ENCODE measurements around the gene DAAM2. TPM values are rescaled to one million over a fixed set of nuclear protein-coding genes. Genes with fewer than 3 reads are reported as not detected.

Gene DAAM2
- total RNA-seq, 2 experiments from 2014 or later: not detected

GRCh38 chr6:39822846-39823815 is 31.0 kb downstream of the DAAM2 start:
- H3K4me3 Mint-ChIP-seq: no peak overlapping the region
- H3K4me1 Mint-ChIP-seq (ENCODE audit: low read depth): no peaks in the 10 kb centered on the region
- H3K9me3 Mint-ChIP-seq (ENCODE audit: insufficient read depth): no peaks in the 10 kb centered on the region
- H3K36me3 Mint-ChIP-seq (ENCODE audit: low read depth): no peaks in the 10 kb centered on the region
- DNase-seq (no peak), ATAC-seq (no peak)
- no peaks in the 10 kb centered on the region for H3K27me3 Mint-ChIP-seq (ENCODE audit: low read depth)
- POLR2A ChIA-PET: no interaction called here
- CTCF ChIA-PET: interaction anchor here (1.0 kb wide), 1 partner anchor 42 kb away, joined by 3 read pairs; no protein-coding TSS in a partner anchor
- H3K27ac Mint-ChIP-seq: no peak overlapping the region

GRCh38 chr6:39824030-39824926 is 32.1 kb downstream of the DAAM2 start:
- H3K4me3 Mint-ChIP-seq: no peak overlapping the region
- POLR2A ChIA-PET: no interaction called here
- CTCF ChIA-PET: interaction anchor here (1.0 kb wide), 1 partner anchor 41 kb away, joined by 3 read pairs; no protein-coding TSS in a partner anchor
- no peaks in the 10 kb centered on the region for H3K36me3 Mint-ChIP-seq (ENCODE audit: low read depth)
- no peak overlapping the region for H3K27ac Mint-ChIP-seq
- H3K4me1 Mint-ChIP-seq (ENCODE audit: low read depth): no peaks in the 10 kb centered on the region
- DNase-seq (no peak), ATAC-seq (no peak)
- H3K27me3 Mint-ChIP-seq (ENCODE audit: low read depth): no peaks in the 10 kb centered on the region
- H3K9me3 Mint-ChIP-seq (ENCODE audit: insufficient read depth): no peaks in the 10 kb centered on the region

GRCh38 chr6:39829331-39829730 is 37.2 kb downstream of the DAAM2 start:
- CTCF ChIA-PET: no interaction called here
- Mint-ChIP-seq H3K4me3 (no peak overlapping the region), H3K36me3 (ENCODE audit: low read depth) (no peaks in the 10 kb centered on the region)

GRCh38 chr6:39830444-39830843 is 38.3 kb downstream of the DAAM2 start:
- no peaks in the 10 kb centered on the region for H3K36me3 Mint-ChIP-seq (ENCODE audit: low read depth)
- no peak overlapping the region for H3K27ac Mint-ChIP-seq
- ChIA-PET POLR2A (no interaction called here), CTCF (no interaction called here)
- H3K27me3 Mint-ChIP-seq (ENCODE audit: low read depth): no peaks in the 10 kb centered on the region
- H3K4me3 Mint-ChIP-seq: no peak overlapping the region
- no peaks in the 10 kb centered on the region for H3K9me3 Mint-ChIP-seq (ENCODE audit: insufficient read depth)
- H3K4me1 Mint-ChIP-seq (ENCODE audit: low read depth): no peaks in the 10 kb centered on the region
- DNase-seq (no peak), ATAC-seq (no peak)

More at GRCh38 chr6:39829331-39829730, 37.2 kb downstream of the DAAM2 start:
- no peaks in the 10 kb centered on the region for H3K27me3 Mint-ChIP-seq (ENCODE audit: low read depth)
- no peaks in the 10 kb centered on the region for H3K4me1 Mint-ChIP-seq (ENCODE audit: low read depth)
- no peaks in the 10 kb centered on the region for H3K9me3 Mint-ChIP-seq (ENCODE audit: insufficient read depth)
- no peak overlapping the region for H3K27ac Mint-ChIP-seq
- ATAC-seq (no peak), DNase-seq (no peak)
- POLR2A ChIA-PET: no interaction called here

GRCh38 chr6:39831701-39832100 is 39.5 kb downstream of the DAAM2 start:
- no peak overlapping the region for H3K27ac Mint-ChIP-seq
- no peaks in the 10 kb centered on the region for H3K36me3 Mint-ChIP-seq (ENCODE audit: low read depth)
- CTCF ChIA-PET: no interaction called here
- H3K27me3 Mint-ChIP-seq (ENCODE audit: low read depth): no peaks in the 10 kb centered on the region
- POLR2A ChIA-PET: no interaction called here
- DNase-seq: no peak
- H3K9me3 Mint-ChIP-seq (ENCODE audit: insufficient read depth): no peaks in the 10 kb centered on the region
- H3K4me3 Mint-ChIP-seq: no peak overlapping the region
- no peaks in the 10 kb centered on the region for H3K4me1 Mint-ChIP-seq (ENCODE audit: low read depth)
- ATAC-seq: no peak

GRCh38 chr6:39834278-39834677 is 42.1 kb downstream of the DAAM2 start:
- no peaks in the 10 kb centered on the region for H3K9me3 Mint-ChIP-seq (ENCODE audit: insufficient read depth)
- no peak for DNase-seq
- no peak overlapping the region for H3K4me3 Mint-ChIP-seq
- ChIA-PET CTCF (no interaction called here), POLR2A (interaction anchor here (0.8 kb wide), 1 partner anchor 13 kb away, joined by 3 read pairs; no protein-coding TSS in a partner anchor)
- no peaks in the 10 kb centered on the region for H3K36me3 Mint-ChIP-seq (ENCODE audit: low read depth)
- no peak for ATAC-seq
- H3K27me3 Mint-ChIP-seq (ENCODE audit: low read depth): no peaks in the 10 kb centered on the region
- no peaks in the 10 kb centered on the region for H3K4me1 Mint-ChIP-seq (ENCODE audit: low read depth)
- H3K27ac Mint-ChIP-seq: no peak overlapping the region

- ChIA-PET POLR2A (interaction anchor here (0.8 kb wide), 1 partner anchor 14 kb away, joined by 3 read pairs; no protein-coding TSS in a partner anchor), CTCF (no interaction called here)
- no peaks in the 10 kb centered on the region for H3K36me3 Mint-ChIP-seq (ENCODE audit: low read depth)
- no peak overlapping the region for H3K4me3 Mint-ChIP-seq
- no peaks in the 10 kb centered on the region for H3K9me3 Mint-ChIP-seq (ENCODE audit: insufficient read depth)
- no peak overlapping the region for H3K27ac Mint-ChIP-seq
- H3K27me3 Mint-ChIP-seq (ENCODE audit: low read depth): no peaks in the 10 kb centered on the region
- DNase-seq: no peak
- no peaks in the 10 kb centered on the region for H3K4me1 Mint-ChIP-seq (ENCODE audit: low read depth)
- no peak for ATAC-seq
Observed at GRCh38 chr6:39834866-39835265, 42.7 kb downstream of the DAAM2 start.

- no peak for ATAC-seq
- DNase-seq: no peak
- Mint-ChIP-seq H3K27ac (no peak overlapping the region), H3K27me3 (ENCODE audit: low read depth) (peaks cover 3% of the 10 kb centered on the region), H3K36me3 (ENCODE audit: low read depth) (no peaks in the 10 kb centered on the region), H3K9me3 (ENCODE audit: insufficient read depth) (no peaks in the 10 kb centered on the region), H3K4me3 (no peak overlapping the region), H3K4me1 (ENCODE audit: low read depth) (no peaks in the 10 kb centered on the region)
- ChIA-PET CTCF (no interaction called here), POLR2A (no interaction called here)
Observed at GRCh38 chr6:39835821-39836295, 43.7 kb downstream of the DAAM2 start.

GRCh38 chr6:39836606-39837005 is 44.4 kb downstream of the DAAM2 start:
- Mint-ChIP-seq H3K27ac (no peak overlapping the region), H3K4me3 (no peak overlapping the region), H3K4me1 (ENCODE audit: low read depth) (no peaks in the 10 kb centered on the region), H3K9me3 (ENCODE audit: insufficient read depth) (no peaks in the 10 kb centered on the region), H3K27me3 (ENCODE audit: low read depth) (peaks cover 3% of the 10 kb centered on the region), H3K36me3 (ENCODE audit: low read depth) (no peaks in the 10 kb centered on the region)
- ATAC-seq (no peak), DNase-seq (no peak)
- ChIA-PET POLR2A (no interaction called here), CTCF (no interaction called here)

- H3K4me1 Mint-ChIP-seq (ENCODE audit: low read depth): no peaks in the 10 kb centered on the region
- ATAC-seq (no peak), DNase-seq (no peak)
- ChIA-PET POLR2A (no interaction called here), CTCF (no interaction called here)
- H3K4me3 Mint-ChIP-seq: no peak overlapping the region
- peaks cover 3% of the 10 kb centered on the region for H3K27me3 Mint-ChIP-seq (ENCODE audit: low read depth)
- H3K9me3 Mint-ChIP-seq (ENCODE audit: insufficient read depth): no peaks in the 10 kb centered on the region
- H3K36me3 Mint-ChIP-seq (ENCODE audit: low read depth): no peaks in the 10 kb centered on the region
- H3K27ac Mint-ChIP-seq: no peak overlapping the region
Observed at GRCh38 chr6:39839445-39839844, 47.3 kb downstream of the DAAM2 start.

- ChIA-PET CTCF (no interaction called here), POLR2A (no interaction called here)
- no peaks in the 10 kb centered on the region for H3K36me3 Mint-ChIP-seq (ENCODE audit: low read depth)
- no peaks in the 10 kb centered on the region for H3K4me1 Mint-ChIP-seq (ENCODE audit: low read depth)
- DNase-seq: no peak
- no peak overlapping the region for H3K27ac Mint-ChIP-seq
- no peak overlapping the region for H3K4me3 Mint-ChIP-seq
- no peak for ATAC-seq
- no peaks in the 10 kb centered on the region for H3K9me3 Mint-ChIP-seq (ENCODE audit: insufficient read depth)
- H3K27me3 Mint-ChIP-seq (ENCODE audit: low read depth): peaks cover 3% of the 10 kb centered on the region
Observed at GRCh38 chr6:39840781-39841180, 48.6 kb downstream of the DAAM2 start.

GRCh38 chr6:39841291-39841690 is 49.1 kb downstream of the DAAM2 start:
- H3K4me3 Mint-ChIP-seq: no peak overlapping the region
- H3K4me1 Mint-ChIP-seq (ENCODE audit: low read depth): no peaks in the 10 kb centered on the region
- H3K27me3 Mint-ChIP-seq (ENCODE audit: low read depth): peaks cover 3% of the 10 kb centered on the region
- POLR2A ChIA-PET: no interaction called here
- H3K27ac Mint-ChIP-seq: no peak overlapping the region
- ATAC-seq (no peak), DNase-seq (no peak)
- no peaks in the 10 kb centered on the region for H3K36me3 Mint-ChIP-seq (ENCODE audit: low read depth)
- CTCF ChIA-PET: no interaction called here
- no peaks in the 10 kb centered on the region for H3K9me3 Mint-ChIP-seq (ENCODE audit: insufficient read depth)

All from activated CD8-positive, alpha-beta T cell treated with anti-CD3 and anti-CD28 coated beads, Interleukin-2, amount 10 ng/mL, durations not matched to agents 7 days and 5 days (primary cell).